HEK293 (cell line): ENCODE results near the gene ASB6.

ENCODE experiments used
- ELK4 ChIP-seq: IDR thresholded peaks from 2 replicates; pipeline ENCODE4 v1.6.1; 2011; ENCODE audit warnings: mild to moderate bottlenecking, low read depth, low read length, borderline replicate concordance
- GLI2 ChIP-seq: fragments of 450-650 bp; formaldehyde crosslinking; IDR thresholded peaks from 2 replicates; pipeline ENCODE4; 2017; ENCODE audit warnings: missing biosample characterization, missing genetic modification characterization, low read depth, borderline replicate concordance
- KLF16 ChIP-seq: fragments of 450-650 bp; formaldehyde crosslinking; IDR thresholded peaks from 2 replicates; pipeline ENCODE4 v1.5.1; 2017; ENCODE audit warnings: missing biosample characterization, missing genetic modification characterization
- PRDM6 ChIP-seq: fragments of 450-650 bp; formaldehyde crosslinking; IDR thresholded peaks from 2 replicates; pipeline ENCODE4 v1.5.1; 2017; ENCODE audit warnings: missing biosample characterization, missing genetic modification characterization
- REST ChIP-seq: fragments of 450-650 bp; formaldehyde crosslinking; IDR thresholded peaks from 2 replicates; pipeline ENCODE4 v1.5.1; 2016; ENCODE audit warnings: missing biosample characterization, missing genetic modification characterization
- SCRT1 ChIP-seq: fragments of 450-650 bp; formaldehyde crosslinking; IDR thresholded peaks from 2 replicates; pipeline ENCODE4 v1.5.1; 2016; ENCODE audit warnings: missing biosample characterization, missing genetic modification characterization, borderline replicate concordance
- ZNF112 ChIP-seq: fragments of 450-650 bp; formaldehyde crosslinking; IDR thresholded peaks from 2 replicates; pipeline ENCODE4 v1.5.0; 2017; ENCODE audit warnings: missing biosample characterization, missing genetic modification characterization
- ZNF114 ChIP-seq: fragments of 450-650 bp; formaldehyde crosslinking; IDR thresholded peaks from 2 replicates; pipeline ENCODE4 v1.5.0; 2017; ENCODE audit warnings: missing biosample characterization, missing genetic modification characterization
- ZNF155 ChIP-seq: fragments of 450-650 bp; formaldehyde crosslinking; IDR thresholded peaks from 2 replicates; pipeline ENCODE4 v1.5.1; 2016; ENCODE audit warnings: missing biosample characterization, missing genetic modification characterization
- ZNF214 ChIP-seq: fragments of 450-650 bp; formaldehyde crosslinking; IDR thresholded peaks from 2 replicates; pipeline ENCODE4 v1.5.1; 2017; ENCODE audit warnings: missing biosample characterization, mild to moderate bottlenecking, missing genetic modification characterization, borderline replicate concordance
- ZNF341 ChIP-seq: fragments of 450-650 bp; formaldehyde crosslinking; IDR thresholded peaks from 2 replicates; pipeline ENCODE4; 2016; ENCODE audit warnings: low read depth, missing biosample characterization, missing genetic modification characterization
- ZNF354C ChIP-seq: fragments of 450-650 bp; formaldehyde crosslinking; IDR thresholded peaks from 2 replicates; pipeline ENCODE4 v1.5.1; 2016; ENCODE audit warnings: missing biosample characterization, missing genetic modification characterization, low read depth, borderline replicate concordance
- ZNF366 ChIP-seq: fragments of 450-650 bp; formaldehyde crosslinking; conservative IDR thresholded peaks from 2 replicates; pipeline ENCODE4 v1.5.1; 2016; ENCODE audit warnings: missing biosample characterization, missing genetic modification characterization
- ZNF510 ChIP-seq: fragments of 450-650 bp; formaldehyde crosslinking; IDR thresholded peaks from 2 replicates; pipeline ENCODE4 v1.5.1; 2018; ENCODE audit warnings: mild to moderate bottlenecking, missing genetic modification characterization, missing biosample characterization; ENCODE audit not compliant: insufficient replicate concordance
- ZNF514 ChIP-seq: fragments of 450-650 bp; formaldehyde crosslinking; IDR thresholded peaks from 2 replicates; pipeline ENCODE4 v1.5.1; 2016; ENCODE audit warnings: missing biosample characterization, missing genetic modification characterization
- ZNF548 ChIP-seq: fragments of 450-650 bp; formaldehyde crosslinking; IDR thresholded peaks from 2 replicates; pipeline ENCODE4 v1.5.1; 2016; ENCODE audit warnings: missing biosample characterization, missing genetic modification characterization
- ZNF624 ChIP-seq: fragments of 450-650 bp; formaldehyde crosslinking; IDR thresholded peaks from 2 replicates; pipeline ENCODE4 v1.5.1; 2017; ENCODE audit warnings: missing biosample characterization, missing genetic modification characterization
- ZNF639 ChIP-seq: fragments of 450-650 bp; formaldehyde crosslinking; IDR thresholded peaks from 2 replicates; pipeline ENCODE4 v1.5.1; 2016; ENCODE audit warnings: missing biosample characterization, missing genetic modification characterization
- ZNF654 ChIP-seq: fragments of 450-650 bp; formaldehyde crosslinking; IDR thresholded peaks from 2 replicates; pipeline ENCODE4 v1.5.1; 2016; ENCODE audit warnings: low read depth, missing biosample characterization, missing genetic modification characterization
- ZNF670 ChIP-seq: fragments of 450-650 bp; formaldehyde crosslinking; IDR thresholded peaks from 2 replicates; pipeline ENCODE4 v1.5.1; 2016; ENCODE audit warnings: missing biosample characterization, missing genetic modification characterization, low read depth
- ZNF707 ChIP-seq: fragments of 450-650 bp; formaldehyde crosslinking; IDR thresholded peaks from 2 replicates; pipeline ENCODE4 v1.5.1; 2016; ENCODE audit warnings: missing biosample characterization, missing genetic modification characterization
- ZNF747 ChIP-seq: fragments of 450-650 bp; formaldehyde crosslinking; IDR thresholded peaks from 2 replicates; pipeline ENCODE4 v1.5.1; 2016; ENCODE audit warnings: missing biosample characterization, missing genetic modification characterization
- ZNF791 ChIP-seq: fragments of 450-650 bp; formaldehyde crosslinking; IDR thresholded peaks from 2 replicates; pipeline ENCODE4 v1.5.1; 2016; ENCODE audit warnings: missing biosample characterization, missing genetic modification characterization
- ZNF830 ChIP-seq: fragments of 450-650 bp; IDR thresholded peaks from 2 replicates; pipeline ENCODE4 v1.5.0; 2018; ENCODE audit warnings: missing biosample characterization, missing genetic modification characterization, low read depth, mild to moderate bottlenecking, moderate library complexity
- ZSCAN16 ChIP-seq: fragments of 450-650 bp; formaldehyde crosslinking; IDR thresholded peaks from 2 replicates; pipeline ENCODE4 v1.5.1; 2016; ENCODE audit warnings: missing biosample characterization, missing genetic modification characterization
- ZSCAN18 ChIP-seq: fragments of 450-650 bp; formaldehyde crosslinking; IDR thresholded peaks from 2 replicates; pipeline ENCODE4 v1.5.1; 2016; ENCODE audit warnings: missing biosample characterization, missing genetic modification characterization
- TF ChIP-seq, protein P1 (sequence below): fragments of 450-650 bp; formaldehyde crosslinking; IDR thresholded peaks from 2 replicates; pipeline ENCODE4 v1.5.1; 2016; ENCODE audit warnings: missing biosample characterization, missing genetic modification characterization, borderline replicate concordance

ASB6 gene

GRCh38 chr9:129641750-129642585 is at the start of gene ASB6 (continued):
- TF ChIP-seq ZNF214 (tag by site-specific recombination), result no peak
- no peak for TF ChIP-seq SCRT1 (tag by site-specific recombination)
- TF ChIP-seq ZNF670 (tag by site-specific recombination), result no peak
- TF ChIP-seq, protein P1, sequence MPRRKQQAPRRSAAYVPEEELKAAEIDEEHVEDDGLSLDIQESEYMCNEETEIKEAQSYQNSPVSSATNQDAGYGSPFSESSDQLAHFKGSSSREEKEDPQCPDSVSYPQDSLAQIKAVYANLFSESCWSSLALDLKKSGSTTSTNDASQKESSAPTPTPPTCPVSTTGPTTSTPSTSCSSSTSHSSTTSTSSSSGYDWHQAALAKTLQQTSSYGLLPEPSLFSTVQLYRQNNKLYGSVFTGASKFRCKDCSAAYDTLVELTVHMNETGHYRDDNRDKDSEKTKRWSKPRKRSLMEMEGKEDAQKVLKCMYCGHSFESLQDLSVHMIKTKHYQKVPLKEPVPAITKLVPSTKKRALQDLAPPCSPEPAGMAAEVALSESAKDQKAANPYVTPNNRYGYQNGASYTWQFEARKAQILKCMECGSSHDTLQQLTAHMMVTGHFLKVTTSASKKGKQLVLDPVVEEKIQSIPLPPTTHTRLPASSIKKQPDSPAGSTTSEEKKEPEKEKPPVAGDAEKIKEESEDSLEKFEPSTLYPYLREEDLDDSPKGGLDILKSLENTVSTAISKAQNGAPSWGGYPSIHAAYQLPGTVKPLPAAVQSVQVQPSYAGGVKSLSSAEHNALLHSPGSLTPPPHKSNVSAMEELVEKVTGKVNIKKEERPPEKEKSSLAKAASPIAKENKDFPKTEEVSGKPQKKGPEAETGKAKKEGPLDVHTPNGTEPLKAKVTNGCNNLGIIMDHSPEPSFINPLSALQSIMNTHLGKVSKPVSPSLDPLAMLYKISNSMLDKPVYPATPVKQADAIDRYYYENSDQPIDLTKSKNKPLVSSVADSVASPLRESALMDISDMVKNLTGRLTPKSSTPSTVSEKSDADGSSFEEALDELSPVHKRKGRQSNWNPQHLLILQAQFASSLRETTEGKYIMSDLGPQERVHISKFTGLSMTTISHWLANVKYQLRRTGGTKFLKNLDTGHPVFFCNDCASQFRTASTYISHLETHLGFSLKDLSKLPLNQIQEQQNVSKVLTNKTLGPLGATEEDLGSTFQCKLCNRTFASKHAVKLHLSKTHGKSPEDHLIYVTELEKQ (tag by site-specific recombination), result peak; percentile 36; the same call in 1 of the 2 replicates
- TF ChIP-seq ZNF112, result no peak
- peak; percentile 57 for TF ChIP-seq REST (tag by site-specific recombination)
- no peak for TF ChIP-seq ZNF624 (tag by site-specific recombination)
- TF ChIP-seq ZSCAN18, result no peak
- TF ChIP-seq ZNF654 (tag by site-specific recombination), result peak; percentile 44
- no peak for TF ChIP-seq PRDM6 (tag by site-specific recombination)
- TF ChIP-seq GLI2 (tag by site-specific recombination), result no peak
- TF ChIP-seq ZSCAN16, result no peak
- TF ChIP-seq ZNF341 (tag by site-specific recombination), result no peak
- TF ChIP-seq ZNF639, result peak; percentile 85
- no peak for TF ChIP-seq ZNF354C (tag by site-specific recombination)
- TF ChIP-seq ELK4, result no peak; the same call in 1 of the 2 replicates
- peak; percentile 95 for TF ChIP-seq KLF16
- no peak for TF ChIP-seq ZNF707 (tag by site-specific recombination)
- TF ChIP-seq ZNF830 (tag by site-specific recombination), result no peak
- no peak for TF ChIP-seq ZNF510 (tag by site-specific recombination)
- no peak for TF ChIP-seq ZNF366
- no peak for TF ChIP-seq ZNF514
- TF ChIP-seq ZNF548 (tag by site-specific recombination), result no peak
- TF ChIP-seq ZNF747 (tag by site-specific recombination), result no peak
- no peak for TF ChIP-seq ZNF791 (tag by site-specific recombination)
- no peak for TF ChIP-seq ZNF114 (tag by site-specific recombination)
- no peak for TF ChIP-seq ZNF155 (tag by site-specific recombination)
